Osteoblast (primary cell): ENCODE results near the gene PARD3B. TPM values are rescaled to one million over a fixed set of nuclear protein-coding genes. Genes with fewer than 3 reads are reported as not detected.
A peak's percentile ranks its signal among the peaks of the same experiment; 100 is the strongest.
"Not testable (repeated sequence)": the region's sequence is repeated elsewhere in the genome, so short reads cannot be mapped to it uniquely, and the experiment has no call there.

Source experiments
- DNase-seq: peaks from one replicate; pipeline ENCODE4 v3.0.0; 2011; ENCODE audit warnings: low spot score, mixed read lengths; ENCODE audit not compliant: insufficient read length; ENCODE audit errors: missing footprints
- H2AFZ ChIP-seq: 2 replicates; pipeline ENCODE4 v1.6.0; 2011; ENCODE audit warnings: mild to moderate bottlenecking, low read length
- H3K27ac ChIP-seq: 2 replicates; pipeline ENCODE4 v1.5.1; 2011; ENCODE audit warnings: mild to moderate bottlenecking, low read depth, low read length, moderate library complexity
- H3K27me3 ChIP-seq: 2 replicates; pipeline ENCODE4 v1.6.0; 2012; ENCODE audit warnings: mild to moderate bottlenecking, control low read depth, inconsistent platforms, low read length, moderate library complexity; ENCODE audit not compliant: insufficient read depth
- H3K36me3 ChIP-seq: 2 replicates; pipeline ENCODE4 v1.5.1; 2011; ENCODE audit warnings: mild to moderate bottlenecking, low read length, control low read depth, moderate library complexity; ENCODE audit not compliant: insufficient read depth
- H3K4me1 ChIP-seq: 2 replicates; pipeline ENCODE4 v1.5.1; 2011; ENCODE audit warnings: mild to moderate bottlenecking, low read length, control low read depth, moderate library complexity; ENCODE audit not compliant: insufficient read depth
- H3K4me2 ChIP-seq: 2 replicates; pipeline ENCODE4 v1.6.0; 2011; ENCODE audit warnings: mild to moderate bottlenecking, low read length; ENCODE audit not compliant: insufficient read depth
- H3K4me3 ChIP-seq: fragments of 200-600 bp; sonication (generic); 3 replicates; pipeline ENCODE4 v1.5.1; 2012; ENCODE audit warnings: mild to moderate bottlenecking, low read length, inconsistent platforms; ENCODE audit not compliant: insufficient read depth
- H3K79me2 ChIP-seq: 2 replicates; pipeline ENCODE4 v1.6.0; 2012; ENCODE audit warnings: mild to moderate bottlenecking, low read length, control low read depth, inconsistent platforms; ENCODE audit not compliant: insufficient read depth
- H3K9me3 ChIP-seq: 2 replicates; pipeline ENCODE4 v1.5.1; 2011; ENCODE audit warnings: low read depth, low read length, control low read depth
- H4K20me1 ChIP-seq: 2 replicates; pipeline ENCODE4 v1.6.0; 2012; ENCODE audit warnings: mild to moderate bottlenecking, low read length, control low read depth; ENCODE audit not compliant: insufficient read depth
- CTCF ChIP-seq: IDR thresholded peaks from 2 replicates; pipeline ENCODE4 v1.5.1; 2011; ENCODE audit warnings: mild to moderate bottlenecking, low read depth, low read length, moderate library complexity; ENCODE audit errors: extremely low read depth
- total RNA-seq: library from RNA; depleted of rRNA; stranded (reverse); fragments of >200 nt; gene quantifications from 2 replicates; pipeline ENCODE4 v1.2.3, GENCODE V29; 2012

Gene PARD3B
- total RNA-seq, 1 donor = 22.4 TPM

- Histone ChIP-seq H3K9me3 (no peaks in the 10 kb centered on the region), H3K27me3 (no peaks in the 10 kb centered on the region), H3K4me3 (no peak overlapping the region), H3K79me2 (no peaks in the 10 kb centered on the region), H3K4me1 (no peaks in the 10 kb centered on the region), H3K27ac (no peak overlapping the region), H4K20me1 (no peaks in the 10 kb centered on the region), H3K4me2 (no peak overlapping the region), H2AFZ (no peak overlapping the region), H3K36me3 (no peaks in the 10 kb centered on the region)
- no peak for TF ChIP-seq CTCF
- no peak for DNase-seq
Measured at GRCh38 chr2:205217004-205217403, 671.7 kb downstream of the PARD3B start.

GRCh38 chr2:205218056-205218455 is 672.8 kb downstream of the PARD3B start:
- no peak overlapping the region for H3K4me3 ChIP-seq
- no peaks in the 10 kb centered on the region for H3K79me2 ChIP-seq
- H3K4me2 ChIP-seq = no peak overlapping the region
- H3K27me3 ChIP-seq = no peaks in the 10 kb centered on the region
- H3K9me3 ChIP-seq = no peaks in the 10 kb centered on the region
- no peak overlapping the region for H3K27ac ChIP-seq
- no peaks in the 10 kb centered on the region for H3K36me3 ChIP-seq
- H4K20me1 ChIP-seq = no peaks in the 10 kb centered on the region
- no peaks in the 10 kb centered on the region for H3K4me1 ChIP-seq
- no peak for TF ChIP-seq CTCF
- H2AFZ ChIP-seq = no peak overlapping the region
- peak; percentile 73 for DNase-seq

GRCh38 chr2:205218816-205219215 is 673.5 kb downstream of the PARD3B start:
- not testable (repeated sequence) for H3K4me2 ChIP-seq, H3K36me3 ChIP-seq, H3K27ac ChIP-seq, H3K9me3 ChIP-seq, DNase-seq, H2AFZ ChIP-seq, H3K79me2 ChIP-seq, H3K4me1 ChIP-seq, H3K27me3 ChIP-seq, H3K4me3 ChIP-seq, H4K20me1 ChIP-seq

GRCh38 chr2:205220559-205220958 is 675.3 kb downstream of the PARD3B start:
- H3K27me3 ChIP-seq = no peaks in the 10 kb centered on the region
- TF ChIP-seq CTCF = no peak
- no peak for DNase-seq

More at GRCh38 chr2:205220559-205220958, 675.3 kb downstream of the PARD3B start:
- H3K4me2 ChIP-seq = no peak overlapping the region
- no peaks in the 10 kb centered on the region for H3K79me2 ChIP-seq
- no peak overlapping the region for H3K27ac ChIP-seq
- H3K9me3 ChIP-seq = no peaks in the 10 kb centered on the region
- no peaks in the 10 kb centered on the region for H3K36me3 ChIP-seq
- H3K4me1 ChIP-seq = no peaks in the 10 kb centered on the region
- no peak overlapping the region for H2AFZ ChIP-seq
- H4K20me1 ChIP-seq = no peaks in the 10 kb centered on the region
- H3K4me3 ChIP-seq = no peak overlapping the region
